ENCODE results near the gene SHH.

The SHH gene

GRCh38 chr7:155790666-155791065 lies 21.6 kb downstream of the SHH start:
- no peak for DNase-seq

GRCh38 chr7:155789001-155789725 lies 23.1 kb downstream of the SHH start:
- DNase-seq, result no peak

DNA sequence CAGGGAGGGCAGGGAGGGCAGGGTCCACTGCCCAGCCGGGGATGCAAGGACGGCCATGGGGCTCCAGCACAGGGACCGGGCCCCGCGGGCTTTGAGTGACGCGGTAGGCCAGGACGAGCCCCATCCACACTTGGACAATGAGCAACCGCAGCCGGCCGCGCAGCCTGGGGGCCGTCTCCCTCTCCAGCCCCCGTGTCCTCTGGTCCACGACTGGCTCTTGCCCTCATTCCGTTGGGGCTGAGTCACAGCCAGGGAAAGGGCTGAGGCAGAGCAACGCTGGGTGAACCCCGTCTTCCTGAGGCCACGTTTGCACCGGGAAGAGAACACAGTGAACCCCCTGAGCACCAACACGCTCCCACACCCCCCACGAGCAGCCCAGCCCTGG lies 23.7 kb downstream of the SHH start:
- no peak for DNase-seq

GRCh38 chr7:155787171-155787851 lies 25.0 kb downstream of the SHH start:
- no peak for DNase-seq

- no peak for DNase-seq
Observed at GRCh38 chr7:155786491-155786890, 25.8 kb downstream of the SHH start.

DNA sequence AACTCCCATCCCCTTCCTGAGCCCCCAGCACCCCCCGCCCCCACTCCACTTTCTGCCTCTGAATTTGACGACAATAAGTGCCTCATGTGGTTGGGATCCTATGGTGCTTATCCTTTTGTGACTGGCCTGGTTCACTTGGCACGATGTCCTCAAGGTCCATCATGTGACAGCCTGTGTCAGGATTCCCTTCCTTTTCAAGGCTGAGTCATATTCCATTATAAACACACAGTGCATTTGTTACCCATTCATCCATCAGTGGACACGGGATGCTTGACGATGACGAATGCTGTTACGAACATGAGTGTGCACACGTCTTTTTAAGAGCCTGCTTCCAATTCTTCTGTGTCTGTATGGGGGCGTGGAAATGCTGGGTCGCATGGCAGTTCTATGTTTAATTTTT lies 26.7 kb downstream of the SHH start:
- DNase-seq, result no peak

- no peak for DNase-seq
Observed at GRCh38 chr7:155782466-155782865, 29.8 kb downstream of the SHH start.

- no peak for DNase-seq
Observed at GRCh38 chr7:155781433-155781832, 30.8 kb downstream of the SHH start.

GRCh38 chr7:155780884-155781283 lies 31.4 kb downstream of the SHH start:
- DNase-seq, result no peak

DNA sequence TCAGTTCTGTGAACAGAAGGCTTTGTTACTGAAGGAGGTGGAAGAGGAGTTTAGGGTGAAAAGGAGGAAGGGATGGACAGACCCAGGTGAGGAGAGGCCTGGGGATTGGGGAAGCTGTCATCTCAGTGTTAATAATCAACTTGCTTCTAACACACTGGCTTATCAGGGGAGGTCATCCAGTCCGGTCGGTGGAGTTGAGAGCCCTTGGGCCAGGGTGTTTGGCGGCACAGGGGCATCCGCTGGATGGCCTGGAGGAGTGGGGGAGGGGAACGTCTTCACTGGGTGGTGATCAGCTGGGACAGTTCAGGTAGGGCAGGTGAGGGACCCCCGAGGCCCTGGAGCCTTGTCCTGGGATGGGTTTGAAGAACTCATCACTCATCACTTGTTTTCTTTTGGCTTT lies 33.9 kb downstream of the SHH start:
- DNase-seq, result no peak

DNA sequence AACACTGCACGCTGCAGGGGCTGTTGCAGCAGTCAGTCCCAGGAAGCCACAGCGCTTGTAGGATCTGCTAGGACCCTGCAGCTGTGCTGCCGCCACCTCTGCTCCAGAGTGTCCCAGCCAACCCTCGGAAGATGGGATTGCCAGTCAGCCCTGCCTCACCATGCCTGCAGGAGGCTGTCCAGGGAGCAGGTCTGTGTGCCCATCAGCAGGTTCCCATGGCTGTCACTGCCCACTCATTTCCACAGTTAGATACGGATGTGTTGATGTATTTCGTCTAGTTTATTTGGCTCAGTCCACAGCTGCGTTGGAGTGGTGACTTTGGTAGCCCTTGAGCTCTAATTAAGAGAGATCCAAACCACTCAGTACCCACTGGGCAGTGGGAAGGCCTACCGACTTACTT lies 35.7 kb downstream of the SHH start:
- DNase-seq, result no peak

GRCh38 chr7:155775691-155776090 lies 36.6 kb downstream of the SHH start:
- no peak for DNase-seq

DNA sequence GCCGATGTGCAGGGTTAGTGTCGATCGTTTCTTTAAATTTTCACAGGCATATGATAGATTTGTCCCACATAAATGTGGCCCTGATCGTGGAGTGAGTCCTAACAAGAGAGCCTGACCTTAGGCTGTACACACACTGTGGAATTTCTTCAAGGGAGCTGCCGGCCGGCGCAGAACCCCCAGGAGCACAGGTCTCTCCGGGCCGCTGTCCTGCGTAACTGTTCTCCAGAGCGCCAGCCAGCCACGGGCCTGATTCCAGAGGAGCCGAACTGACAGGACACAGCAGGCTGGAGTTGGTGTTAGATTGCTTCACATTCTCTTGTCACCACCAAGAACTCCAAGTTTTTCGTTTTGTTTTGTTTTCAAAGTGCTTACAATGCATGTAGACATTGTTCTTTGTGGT lies 37.3 kb downstream of the SHH start:
- no peak for DNase-seq

- DNase-seq, result no peak
Observed at GRCh38 chr7:155773531-155773930, 38.7 kb downstream of the SHH start.

GRCh38 chr7:155770241-155770640 lies 42.0 kb downstream of the SHH start:
- DNase-seq, result no peak

GRCh38 chr7:155769701-155770100 lies 42.6 kb downstream of the SHH start:
- DNase-seq, result no peak

DNA sequence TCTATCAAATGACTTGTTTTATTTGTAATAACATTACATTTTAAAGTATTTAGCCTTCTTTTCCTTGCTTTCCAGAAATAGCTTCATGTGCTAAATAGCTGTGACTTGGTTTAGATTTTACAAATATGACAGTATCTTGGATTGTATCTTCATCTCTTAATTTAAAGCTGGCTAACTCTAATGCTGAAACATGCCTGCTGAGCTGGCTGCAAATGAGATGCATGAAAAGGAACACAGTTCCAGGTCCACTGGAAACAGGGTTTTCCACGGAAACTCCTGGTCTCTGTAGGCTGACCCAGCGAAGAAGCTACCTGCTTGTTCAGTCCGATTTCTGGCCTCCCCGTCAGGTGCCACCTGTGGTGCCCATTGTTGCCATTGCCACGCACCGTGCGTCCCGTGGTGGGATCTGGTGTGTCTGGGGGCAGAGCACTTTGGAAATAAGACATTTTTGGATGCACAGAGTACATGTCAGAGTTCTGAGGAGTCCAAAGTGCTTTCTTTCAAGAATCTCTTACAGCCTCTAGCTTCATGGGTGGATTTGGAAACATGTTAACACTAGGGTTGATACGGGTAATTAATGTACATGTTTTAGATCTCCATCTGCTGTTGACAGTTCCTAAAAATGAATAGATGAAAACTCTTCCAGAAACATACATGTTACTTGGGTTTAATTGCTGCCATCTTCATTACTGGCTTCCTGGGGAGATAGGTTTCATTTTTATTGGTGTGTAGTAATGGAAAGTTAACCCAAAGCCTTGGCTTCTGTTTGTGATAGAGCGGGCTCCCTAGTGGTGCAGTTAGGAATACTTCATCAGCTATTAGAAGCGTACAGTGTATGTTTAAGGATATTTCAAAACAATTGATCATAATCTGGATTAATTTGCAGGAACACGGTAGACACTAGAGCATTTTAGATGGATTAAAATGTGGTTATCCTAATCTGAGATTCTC lies 45.0 kb downstream of the SHH start:
- DNase-seq, result no peak

GRCh38 chr7:155766386-155766785 lies 45.9 kb downstream of the SHH start:
- DNase-seq, result no peak

DNA sequence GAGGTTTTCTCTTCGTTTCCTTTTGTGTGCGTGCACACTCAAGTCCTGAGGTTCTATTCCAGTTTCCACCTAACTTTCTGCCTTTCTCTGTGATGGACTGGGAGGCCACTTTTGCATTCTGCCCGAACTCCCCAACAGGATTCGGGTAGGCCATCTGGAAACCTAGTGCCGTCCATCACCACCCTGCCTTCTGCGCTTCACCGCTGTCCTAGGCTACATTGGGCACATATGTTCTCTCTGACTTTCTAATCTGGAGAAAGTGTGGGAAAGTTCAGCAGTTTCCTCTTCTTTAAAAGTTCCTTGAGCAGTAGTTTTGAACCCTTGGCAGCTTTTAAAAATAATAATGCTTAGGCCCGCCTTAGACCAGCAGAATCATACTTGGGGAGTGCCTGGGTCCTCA lies 46.8 kb downstream of the SHH start:
- no peak for DNase-seq

DNA sequence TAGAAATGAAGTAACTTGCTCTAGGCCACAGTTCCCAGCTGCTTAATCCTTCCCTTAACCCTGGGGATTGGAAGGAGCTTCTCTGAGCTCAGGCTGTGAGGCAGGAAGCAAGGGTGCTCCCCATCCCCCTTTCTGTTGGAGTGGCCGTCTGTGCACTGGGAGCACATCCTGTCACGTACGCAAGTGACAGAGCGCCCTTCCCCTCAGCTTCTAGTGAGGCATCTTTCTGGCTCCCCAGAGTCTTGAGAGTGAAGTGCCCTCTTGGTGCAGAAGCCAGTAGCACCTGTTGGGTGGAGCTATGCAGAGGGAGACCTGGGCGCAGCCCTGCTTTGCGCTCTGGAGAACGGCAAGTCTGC lies 47.8 kb downstream of the SHH start:
- DNase-seq, result no peak

GRCh38 chr7:155763691-155764437 lies 48.4 kb downstream of the SHH start:
- peak; percentile 64 for DNase-seq

DNA sequence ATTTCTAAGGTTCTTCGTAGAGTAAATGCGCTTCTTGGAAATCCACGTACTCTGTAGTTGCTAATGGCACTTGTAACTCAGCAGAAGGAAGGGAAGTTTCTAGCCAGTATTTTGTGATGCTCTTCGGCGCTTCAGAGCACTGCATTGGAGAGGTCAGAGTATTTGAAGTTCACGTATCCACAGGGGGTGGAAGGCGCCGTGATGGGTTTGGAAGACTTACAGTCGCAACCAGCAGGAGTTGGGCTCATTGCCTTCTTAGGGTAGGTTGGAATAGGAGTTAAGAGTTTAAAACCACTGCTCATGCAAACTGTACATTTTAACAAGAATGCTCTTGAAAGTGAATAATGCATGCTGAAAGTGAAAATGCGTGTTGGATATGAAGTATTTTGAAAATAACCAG lies 49.1 kb downstream of the SHH start:
- no peak for DNase-seq

GRCh38 chr7:155762655-155763054 lies 49.6 kb downstream of the SHH start:
- DNase-seq, result no peak
